GM03348 (cell line): ENCODE measurements around the gene EVA1C.
"Not testable (repeated sequence)": the region's sequence is repeated elsewhere in the genome, so short reads cannot be mapped to it uniquely, and the experiment has no call there.

Source experiments
- DNase-seq: peaks from one replicate; pipeline ENCODE4 v3.0.0; 2012; ENCODE audit warnings: low spot score

EVA1C gene

GRCh38 chr21:32530809-32531208 is 118.3 kb downstream of the EVA1C start:
- DNase-seq, result not testable (repeated sequence)

- not testable (repeated sequence) for DNase-seq
Measured at GRCh38 chr21:32531561-32531960, 119.1 kb downstream of the EVA1C start.

GRCh38 chr21:32532636-32533035 is 120.1 kb downstream of the EVA1C start:
- no peak for DNase-seq

GRCh38 chr21:32533053-32533452 is 120.5 kb downstream of the EVA1C start:
- DNase-seq, result no peak

- no peak for DNase-seq
Measured at GRCh38 chr21:32533611-32534010, 121.1 kb downstream of the EVA1C start.

- no peak for DNase-seq
Measured at GRCh38 chr21:32534113-32534512, 121.6 kb downstream of the EVA1C start.

GRCh38 chr21:32535612-32536011 is 123.1 kb downstream of the EVA1C start:
- no peak for DNase-seq

- DNase-seq, result no peak
Measured at GRCh38 chr21:32537569-32537881, 125.0 kb downstream of the EVA1C start.

GRCh38 chr21:32538147-32538792 is 125.8 kb downstream of the EVA1C start:
- no peak for DNase-seq

GRCh38 chr21:32539378-32539777 is 126.9 kb downstream of the EVA1C start:
- no peak for DNase-seq

- not testable (repeated sequence) for DNase-seq
Measured at GRCh38 chr21:32543056-32543455, 130.6 kb downstream of the EVA1C start.

- DNase-seq, result no peak
Measured at GRCh38 chr21:32543975-32544374, 131.5 kb downstream of the EVA1C start.

- DNase-seq, result no peak
Measured at GRCh38 chr21:32544697-32545096, 132.2 kb downstream of the EVA1C start.

GRCh38 chr21:32545948-32546441 is 133.5 kb downstream of the EVA1C start:
- no peak for DNase-seq

GRCh38 chr21:32547018-32547417 is 134.5 kb downstream of the EVA1C start:
- no peak for DNase-seq

- DNase-seq, result no peak
Measured at GRCh38 chr21:32548978-32549377, 136.5 kb downstream of the EVA1C start.

GRCh38 chr21:32549440-32549839 is 136.9 kb downstream of the EVA1C start:
- DNase-seq, result no peak

GRCh38 chr21:32549886-32550285 is 137.4 kb downstream of the EVA1C start:
- DNase-seq, result no peak

- DNase-seq, result no peak
Measured at GRCh38 chr21:32554832-32555638, 142.5 kb downstream of the EVA1C start.

GRCh38 chr21:32558106-32558505 is 145.6 kb downstream of the EVA1C start:
- DNase-seq, result no peak

GRCh38 chr21:32559006-32559610 is 146.6 kb downstream of the EVA1C start:
- no peak for DNase-seq

GRCh38 chr21:32560896-32561295 is 148.4 kb downstream of the EVA1C start:
- DNase-seq, result no peak

- not testable (repeated sequence) for DNase-seq
Measured at GRCh38 chr21:32561476-32561875, 149.0 kb downstream of the EVA1C start.
